Skin of body (tissue), 2 donors: ENCODE measurements around the gene GABRD. TPM values are rescaled to one million over a fixed set of nuclear protein-coding genes. Genes with fewer than 3 reads are reported as not detected.
"Not testable (repeated sequence)": the region's sequence is repeated elsewhere in the genome, so short reads cannot be mapped to it uniquely, and the experiment has no call there.

Source experiments
- DNase-seq: peaks from one replicate; lab custom pipeline; 2025; lab: John Stamatoyannopoulos, UW
- total RNA-seq: library from RNA; depleted of rRNA; stranded (reverse); fragments of >200 nt; gene quantifications from one replicate; pipeline ENCODE4 v1.2.3, GENCODE V29; 2014

Gene GABRD
- 2.2 TPM for total RNA-seq

- DNase-seq: no peak
Observed at GRCh38 chr1:2019172-2019543, at the start of gene GABRD. GABRD (plus strand) TSS chr1:2019345; CDS start chr1:2019424, 79 bp downstream.

- no peak for DNase-seq
Observed at GRCh38 chr1:1969505-1969900, 49.6 kb upstream of the GABRD start.

GRCh38 chr1:1969953-1970716 is 49.0 kb upstream of the GABRD start:
- DNase-seq: no peak

- no peak for DNase-seq
Observed at GRCh38 chr1:1971017-1971416, 48.1 kb upstream of the GABRD start.

GRCh38 chr1:1971688-1972087 is 47.5 kb upstream of the GABRD start:
- no peak for DNase-seq

- no peak for DNase-seq
Observed at GRCh38 chr1:1972976-1973715, 46.0 kb upstream of the GABRD start.

- DNase-seq: no peak
Observed at GRCh38 chr1:1973716-1974642, 45.2 kb upstream of the GABRD start.

- no peak for DNase-seq
Observed at GRCh38 chr1:1974834-1975233, 44.3 kb upstream of the GABRD start.

- DNase-seq: no peak
Observed at GRCh38 chr1:1975535-1975934, 43.6 kb upstream of the GABRD start.

GRCh38 chr1:1976031-1976430 is 43.1 kb upstream of the GABRD start:
- no peak for DNase-seq

- no peak for DNase-seq
Observed at GRCh38 chr1:1978108-1978507, 41.0 kb upstream of the GABRD start.

GRCh38 chr1:1978690-1979481 is 40.3 kb upstream of the GABRD start:
- not testable (repeated sequence) for DNase-seq

GRCh38 chr1:1979482-1980165 is 39.5 kb upstream of the GABRD start:
- no peak for DNase-seq

- DNase-seq: no peak
Observed at GRCh38 chr1:1980467-1981141, 38.5 kb upstream of the GABRD start.

- DNase-seq: no peak
Observed at GRCh38 chr1:1981142-1981500, 38.0 kb upstream of the GABRD start.

- not testable (repeated sequence) for DNase-seq
Observed at GRCh38 chr1:1981631-1982327, 37.4 kb upstream of the GABRD start.

- no peak for DNase-seq
Observed at GRCh38 chr1:1982379-1983232, 36.5 kb upstream of the GABRD start.

- no peak for DNase-seq
Observed at GRCh38 chr1:1984560-1985070, 34.5 kb upstream of the GABRD start.
